ENCODE results near the gene ST3GAL3. TPM values are rescaled to one million over a fixed set of nuclear protein-coding genes. Genes with fewer than 3 reads are reported as not detected.

Gene ST3GAL3
- total and polyA plus RNA-seq, 8 donors, result 5.6 to 11.4 (median 8.6) TPM

- peaks cover 0 to 4% (median 0%) of the 10 kb centered on the region in 3 donors for H3K36me3 ChIP-seq
These were observed 272.4 kb downstream of the ST3GAL3 start for GRCh38 chr1:43979528-43980254.

GRCh38 chr1:43980255-43981134 lies 273.2 kb downstream of the ST3GAL3 start:
- TF ChIP-seq CTCF (IDR thresholded peaks at IDR 0.05), result no peak
- peak in 2 of 6 donors; percentile 30 to 80 for DNase-seq
- 29 to 36% methylated on average over 13 of the region's 13 CpGs for whole genome bisulfite sequencing, 2 donors
- Histone ChIP-seq H3K27ac (peak overlapping the region; percentile 64 to 74 (median 69)), H3K36me3 (peaks cover 0 to 4% (median 0%) of the 10 kb centered on the region in 3 donors), H3K9me3 (no peaks in the 10 kb centered on the region), H3K27me3 (no peaks in the 10 kb centered on the region), H3K4me3 (peak overlapping the region; percentile 44 to 86 (median 67)), H3K4me1 (peaks cover 0 to 27% (median 14%) of the 10 kb centered on the region in 3 donors)
- ATAC-seq, result peak; percentile 3 to 21 (median 12)
- intact Hi-C loops (cut with DNase I), result no loop called here
- no peak for FAIRE-seq

More at GRCh38 chr1:43979528-43980254, 272.4 kb downstream of the ST3GAL3 start:
- Histone ChIP-seq H3K27ac (peak overlapping the region; percentile 64 to 74 (median 69)), H3K4me3 (peak overlapping the region; percentile 44 to 86 (median 67)), H3K4me1 (peaks cover 0 to 27% (median 14%) of the 10 kb centered on the region in 3 donors), H3K27me3 (no peaks in the 10 kb centered on the region), H3K9me3 (no peaks in the 10 kb centered on the region)
- TF ChIP-seq CTCF (IDR thresholded peaks at IDR 0.05), result no peak
- intact Hi-C loops (cut with DNase I), result no loop called here
- WGBS, 2 donors, result 2% methylated on average over 20 to 45 of the region's 45 CpGs
- peak; percentile 77 to 91 (median 84) for DNase-seq
- ATAC-seq, result peak; percentile 32 to 66 (median 54)
- no peak for FAIRE-seq

Small RNAs within 50 kb of the gene (microRNA-seq; reads per million reads assigned to microRNA genes)
- gene MIR6079, result 0 reads per million in 2 donors

Other genes with a start within 250 kb of the ST3GAL3 start
- 100 to 1,000 TPM in 5 of 6 donors, 10 to 100 TPM in 1; 89.2 to 210 (median 131) TPM for gene PTPRF, start 176.7 kb upstream of the ST3GAL3 start, total RNA-seq
- 10 to 100 TPM; 42.9 to 44.6 TPM for gene PTPRF, start 176.7 kb upstream of the ST3GAL3 start, polyA plus RNA-seq
- 10 to 100 TPM in 5 of 6 donors, 1 to 10 TPM in 1; 8.5 to 25.8 (median 14.1) TPM for gene KDM4A, start 57.4 kb upstream of the ST3GAL3 start, total RNA-seq
- gene KDM4A, start 57.4 kb upstream of the ST3GAL3 start, polyA plus RNA-seq, result 1 to 10 TPM; 9.0 to 9.9 TPM
- 1 to 10 TPM in 4 of 6 donors, under 1 TPM in 2; 0.87 to 1.9 (median 1.1) TPM for gene ARTN, start 226.3 kb downstream of the ST3GAL3 start, total RNA-seq
- gene ARTN, start 226.3 kb downstream of the ST3GAL3 start, polyA plus RNA-seq, result 1 to 10 TPM; 2.6 to 3.2 TPM
- gene IPO13, start 239.4 kb downstream of the ST3GAL3 start, total RNA-seq, result 10 to 100 TPM in 2 of 6 donors, 1 to 10 TPM in 4; 6.7 to 15.6 (median 8.5) TPM
- gene IPO13, start 239.4 kb downstream of the ST3GAL3 start, polyA plus RNA-seq, result 10 to 100 TPM; 22.2 to 24.3 TPM